NCI-H1105 (cell line): ENCODE results near the gene MACROH2A1.

ENCODE experiments used
- DNase-seq: peaks from one replicate; lab custom pipeline; 2025; lab: John Stamatoyannopoulos, UW

The MACROH2A1 gene

GRCh38 chr5:135330798-135331096, 68.3 kb downstream of the MACROH2A1 start:
- DNase-seq: no peak

- DNase-seq: no peak
Measured at GRCh38 chr5:135329913-135330797, 68.9 kb downstream of the MACROH2A1 start.

- no peak for DNase-seq
Measured at GRCh38 chr5:135329066-135329912, 69.7 kb downstream of the MACROH2A1 start.

- DNase-seq: no peak
Measured at GRCh38 chr5:135328128-135328687, 70.8 kb downstream of the MACROH2A1 start.

GRCh38 chr5:135327429-135328127, 71.5 kb downstream of the MACROH2A1 start:
- DNase-seq: no peak

GRCh38 chr5:135326296-135327254, 72.5 kb downstream of the MACROH2A1 start:
- DNase-seq: no peak

- DNase-seq: no peak
Measured at GRCh38 chr5:135324897-135325650, 74.0 kb downstream of the MACROH2A1 start.

GRCh38 chr5:135324160-135324559, 74.9 kb downstream of the MACROH2A1 start:
- no peak for DNase-seq

- no peak for DNase-seq
Measured at GRCh38 chr5:135323701-135324132, 75.3 kb downstream of the MACROH2A1 start.

- DNase-seq: no peak
Measured at GRCh38 chr5:135323227-135323626, 75.8 kb downstream of the MACROH2A1 start.

- no peak for DNase-seq
Measured at GRCh38 chr5:135322744-135323143, 76.3 kb downstream of the MACROH2A1 start.

- no peak for DNase-seq
Measured at GRCh38 chr5:135322271-135322670, 76.8 kb downstream of the MACROH2A1 start.

GRCh38 chr5:135320718-135321484, 78.1 kb downstream of the MACROH2A1 start:
- no peak for DNase-seq

GRCh38 chr5:135319928-135320606, 79.0 kb downstream of the MACROH2A1 start:
- no peak for DNase-seq

GRCh38 chr5:135319458-135319857, 79.6 kb downstream of the MACROH2A1 start:
- no peak for DNase-seq

- DNase-seq: no peak
Measured at GRCh38 chr5:135318924-135319323, 80.1 kb downstream of the MACROH2A1 start.

GRCh38 chr5:135318037-135318436, 81.0 kb downstream of the MACROH2A1 start:
- DNase-seq: no peak

GRCh38 chr5:135317286-135317685, 81.7 kb downstream of the MACROH2A1 start:
- no peak for DNase-seq

- no peak for DNase-seq
Measured at GRCh38 chr5:135315386-135315785, 83.6 kb downstream of the MACROH2A1 start.
